CD14-positive monocyte (primary cell): ENCODE results near the gene SH3PXD2A. TPM values are rescaled to one million over a fixed set of nuclear protein-coding genes. Genes with fewer than 3 reads are reported as not detected.

ENCODE experiments used
- DNase-seq, 3 donors: peaks; one replicate each; pipeline ENCODE4 v3.0.0-alpha.2; 2011 to 2022
- H2AFZ ChIP-seq: 2 replicates; pipeline ENCODE4 v1.6.0; 2012; ENCODE audit warnings: mild to moderate bottlenecking, low read depth, low read length, inconsistent platforms; ENCODE audit not compliant: insufficient read depth, poor library complexity, severe bottlenecking
- H3K27ac ChIP-seq, 2 donors: 1 replicate in 1 of 2; 2 replicates in 1 of 2; pipeline ENCODE4 v1.5.1; 2012 to 2013; ENCODE audit warnings: low read length in 2 of 2, control low read depth in 1 of 2, inconsistent platforms in 1 of 2, low read depth in 1 of 2, mild to moderate bottlenecking in 1 of 2
- H3K27me3 ChIP-seq, 2 donors: one replicate each; pipeline versions ENCODE4 v1.6.0 to v1.6.1; 2011 to 2013; ENCODE audit warnings: low read length in 2 of 2; ENCODE audit not compliant: control insufficient read depth in 2 of 2, insufficient read depth in 2 of 2
- H3K36me3 ChIP-seq, 2 donors: replicated peaks in 1 of 2; 1 replicate in 1 of 2; 2 replicates in 1 of 2; pipeline versions ENCODE4 v1.5.1 to v1.6.1; 2012 to 2013; ENCODE audit warnings: low read length in 2 of 2, control low read depth in 1 of 2, inconsistent platforms in 1 of 2, mild to moderate bottlenecking in 1 of 2; ENCODE audit not compliant: insufficient read depth in 2 of 2, control insufficient read depth in 1 of 2
- H3K4me1 ChIP-seq, 2 donors: 1 replicate in 1 of 2; 2 replicates in 1 of 2; pipeline versions ENCODE4 v1.5.1 to v1.6.1; 2012 to 2013; ENCODE audit warnings: low read length in 2 of 2, control low read depth in 1 of 2, inconsistent platforms in 1 of 2, mild to moderate bottlenecking in 1 of 2, moderate library complexity in 1 of 2; ENCODE audit not compliant: insufficient read depth in 2 of 2, control insufficient read depth in 1 of 2
- H3K4me2 ChIP-seq: replicated peaks from 2 replicates; pipeline ENCODE3; 2012; ENCODE audit warnings: low read length, moderate library complexity, mild to moderate bottlenecking; ENCODE audit not compliant: poor library complexity, severe bottlenecking; ENCODE audit errors: extremely low read depth
- H3K4me3 ChIP-seq, 3 experiments: fragments of 200-600 bp in 1 of 3; sonication (generic) in 1 of 3; replicated peaks in 1 of 3; 1 replicate in 2 of 3; 2 replicates in 1 of 3; pipeline ENCODE4 v1.5.1; 2011 to 2013; ENCODE audit warnings: low read length in 3 of 3, mild to moderate bottlenecking in 3 of 3, control low read depth in 2 of 3, low read depth in 2 of 3, inconsistent platforms in 1 of 3, moderate library complexity in 1 of 3
- H3K79me2 ChIP-seq: 2 replicates; pipeline ENCODE4 v1.6.0; 2012; ENCODE audit warnings: mild to moderate bottlenecking, control low read depth, inconsistent platforms, low read length, moderate library complexity; ENCODE audit not compliant: insufficient read depth
- H3K9ac ChIP-seq: 2 replicates; pipeline ENCODE4 v1.6.0; 2017; ENCODE audit warnings: low read length, mild to moderate bottlenecking; ENCODE audit not compliant: insufficient read depth, poor library complexity, severe bottlenecking
- H3K9me3 ChIP-seq, 2 donors: replicated peaks in 1 of 2; 1 replicate in 1 of 2; 2 replicates in 1 of 2; pipeline versions ENCODE4 v1.5.1 to v1.6.1; 2012 to 2013; ENCODE audit warnings: low read length in 2 of 2, control low read depth in 1 of 2; ENCODE audit not compliant: control insufficient read depth in 1 of 2, insufficient read depth in 1 of 2
- H4K20me1 ChIP-seq: 2 replicates; pipeline ENCODE4 v1.6.0; 2012; ENCODE audit warnings: mild to moderate bottlenecking, low read length, control low read depth, moderate library complexity; ENCODE audit not compliant: insufficient read depth
- H3K27ac Mint-ChIP-seq, 7 donors: one replicate each; pipeline ENCODE4 v1.8.0; 2020; ENCODE audit warnings: mild to moderate bottlenecking in 7 of 7, mixed read lengths in 7 of 7, moderate library complexity in 6 of 7, inconsistent platforms in 2 of 7
- H3K27me3 Mint-ChIP-seq, 3 donors: one replicate each; pipeline ENCODE4 v1.8.0; 2021 to 2022; ENCODE audit warnings: low read depth in 3 of 3, mild to moderate bottlenecking in 3 of 3, mixed read lengths in 3 of 3, moderate library complexity in 3 of 3, inconsistent platforms in 1 of 3
- H3K36me3 Mint-ChIP-seq, 2 donors: one replicate each; pipeline ENCODE4 v1.8.0; 2020; ENCODE audit warnings: mixed read lengths in 2 of 2, inconsistent platforms in 1 of 2, mild to moderate bottlenecking in 1 of 2
- H3K4me1 Mint-ChIP-seq: one replicate; pipeline ENCODE4 v1.8.0; 2020; ENCODE audit warnings: mild to moderate bottlenecking, mixed read lengths
- H3K4me3 Mint-ChIP-seq, 2 donors: one replicate each; pipeline ENCODE4 v1.8.0; 2020; ENCODE audit warnings: mild to moderate bottlenecking in 2 of 2, mixed read lengths in 2 of 2, moderate library complexity in 1 of 2
- H3K9me3 Mint-ChIP-seq, 7 donors: one replicate each; pipeline ENCODE4 v1.8.0; 2020 to 2022; ENCODE audit warnings: mixed read lengths in 7 of 7, mild to moderate bottlenecking in 6 of 7, moderate library complexity in 6 of 7, inconsistent platforms in 2 of 7
- WGBS: methylation state at CpG from one replicate; pipeline ENCODE4 v1.1.5; 2013; ENCODE audit warnings: missing lambda C conversion rate; ENCODE audit not compliant: insufficient coverage; 5-methylcytosine and 5-hydroxymethylcytosine counted together
- intact Hi-C, 2 donors: fragments of 100-400 bp; cut with micrococcal nuclease; formaldehyde crosslinking; loops; one replicate each; pipeline versions ENCODE4 v1.15.0 to v1.15.1; 2023
- polyA plus RNA-seq, 3 donors: library from polyadenylated mRNA; depleted of rRNA in 1 of 3; unstranded in 2 of 3; stranded (reverse) in 1 of 3; fragments of 300-500 nt in 2 of 3; fragments of >200 nt in 1 of 3; fragmentation: Illumina TruSeq in 2 of 3; gene quantifications; 1 replicate in 2 of 3; 2 replicates in 1 of 3; pipeline ENCODE4 v1.2.3, GENCODE V29; 2012 to 2021
- TF ChIP-seq, protein P1 (sequence below): fragments of 200-600 bp; IDR thresholded peaks from one replicate; pipeline ENCODE4 v1.8.0; 2022; ENCODE audit warnings: antibody characterized with exemption, mild to moderate bottlenecking

SH3PXD2A gene
- polyA plus RNA-seq, 3 donors = 0.01 to 0.76 (median 0.05) TPM

DNA sequence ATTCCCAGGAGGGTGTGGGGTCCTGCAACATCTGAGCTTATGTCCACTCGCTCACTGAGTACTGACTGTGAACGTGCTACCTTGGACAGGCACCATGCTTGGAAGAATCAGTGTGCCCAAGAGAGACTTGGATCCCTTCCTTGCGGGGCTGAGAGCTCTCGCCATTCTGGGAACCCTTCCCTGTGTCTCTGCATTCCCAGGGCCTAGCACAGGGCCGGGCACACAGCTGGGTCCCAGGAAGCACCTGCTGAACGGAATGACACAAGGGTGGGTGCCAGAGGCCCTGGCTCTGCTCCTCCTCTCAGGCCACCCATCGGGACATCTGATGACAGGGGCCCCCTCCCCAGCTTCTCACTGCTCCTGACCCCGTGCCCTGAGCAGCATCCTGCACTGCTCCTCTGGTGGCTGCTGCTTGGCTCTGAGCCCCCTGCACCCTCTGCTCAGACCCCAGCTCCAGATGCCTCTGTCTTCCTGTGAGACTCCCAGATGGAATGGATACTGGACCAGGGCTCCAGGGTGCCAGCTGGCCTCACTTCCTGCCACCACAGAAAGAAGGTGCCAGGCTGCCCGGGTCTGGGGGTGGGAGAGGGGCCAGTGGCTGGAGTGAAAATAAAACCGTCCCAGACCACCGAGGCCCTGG, 232.3 kb downstream of the SH3PXD2A start:
- Histone ChIP-seq H3K9ac (no peak overlapping the region), H3K4me2 (no peak overlapping the region), H3K27me3 (no peaks in the 10 kb centered on the region), H3K9me3 (no peaks in the 10 kb centered on the region), H3K27ac (no peak overlapping the region), H3K4me3 (no peak overlapping the region), H3K4me1 (no peaks in the 10 kb centered on the region), H3K79me2 (no peaks in the 10 kb centered on the region), H3K36me3 (no peaks in the 10 kb centered on the region), H4K20me1 (no peaks in the 10 kb centered on the region), H2AFZ (no peak overlapping the region)
- intact Hi-C loops = no loop called here
- Mint-ChIP-seq H3K27ac (no peak overlapping the region), H3K27me3 (peaks cover 1 to 10% (median 6%) of the 10 kb centered on the region in 3 donors), H3K4me3 (no peak overlapping the region), H3K4me1 (no peaks in the 10 kb centered on the region), H3K36me3 (no peaks in the 10 kb centered on the region), H3K9me3 (peaks cover 0 to 2% (median 0%) of the 10 kb centered on the region in 7 donors)
- DNase-seq = no peak
- 96% methylated on average over 9 of the region's 11 CpGs for WGBS
- TF ChIP-seq, protein P1, sequence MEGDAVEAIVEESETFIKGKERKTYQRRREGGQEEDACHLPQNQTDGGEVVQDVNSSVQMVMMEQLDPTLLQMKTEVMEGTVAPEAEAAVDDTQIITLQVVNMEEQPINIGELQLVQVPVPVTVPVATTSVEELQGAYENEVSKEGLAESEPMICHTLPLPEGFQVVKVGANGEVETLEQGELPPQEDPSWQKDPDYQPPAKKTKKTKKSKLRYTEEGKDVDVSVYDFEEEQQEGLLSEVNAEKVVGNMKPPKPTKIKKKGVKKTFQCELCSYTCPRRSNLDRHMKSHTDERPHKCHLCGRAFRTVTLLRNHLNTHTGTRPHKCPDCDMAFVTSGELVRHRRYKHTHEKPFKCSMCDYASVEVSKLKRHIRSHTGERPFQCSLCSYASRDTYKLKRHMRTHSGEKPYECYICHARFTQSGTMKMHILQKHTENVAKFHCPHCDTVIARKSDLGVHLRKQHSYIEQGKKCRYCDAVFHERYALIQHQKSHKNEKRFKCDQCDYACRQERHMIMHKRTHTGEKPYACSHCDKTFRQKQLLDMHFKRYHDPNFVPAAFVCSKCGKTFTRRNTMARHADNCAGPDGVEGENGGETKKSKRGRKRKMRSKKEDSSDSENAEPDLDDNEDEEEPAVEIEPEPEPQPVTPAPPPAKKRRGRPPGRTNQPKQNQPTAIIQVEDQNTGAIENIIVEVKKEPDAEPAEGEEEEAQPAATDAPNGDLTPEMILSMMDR = no peak

DNA sequence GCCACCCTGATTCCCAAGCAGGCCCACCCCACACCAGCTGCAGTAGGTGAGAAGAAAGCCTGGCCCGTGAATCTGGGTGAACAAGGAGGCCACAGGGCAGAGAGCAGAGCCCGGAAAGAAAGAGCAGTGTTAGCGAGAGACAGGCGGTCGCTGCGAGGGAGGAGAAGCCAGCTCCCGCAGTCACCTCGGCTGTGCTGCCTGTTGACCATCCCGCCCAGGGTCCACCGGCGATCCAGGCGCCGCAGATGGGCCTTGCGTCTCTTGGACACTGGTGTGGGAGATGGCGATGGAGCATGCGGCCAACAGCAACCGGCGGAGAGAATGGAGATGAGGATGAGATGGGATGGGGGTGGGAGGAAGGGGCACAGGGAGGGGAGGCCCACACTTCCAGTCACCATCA, 233.1 kb downstream of the SH3PXD2A start:
- no peak overlapping the region for H3K4me3 ChIP-seq
- H3K9me3 Mint-ChIP-seq = peaks cover 0 to 2% (median 0%) of the 10 kb centered on the region in 7 donors
- intact Hi-C loops = no loop called here
- H2AFZ ChIP-seq = no peak overlapping the region
- H3K27me3 ChIP-seq = no peaks in the 10 kb centered on the region
- no peak overlapping the region for H3K4me3 Mint-ChIP-seq
- H3K27me3 Mint-ChIP-seq = peaks cover 1 to 12% (median 4%) of the 10 kb centered on the region in 3 donors
- DNase-seq = no peak
- no peaks in the 10 kb centered on the region for H3K36me3 Mint-ChIP-seq
- no peaks in the 10 kb centered on the region for H3K36me3 ChIP-seq
- H3K9ac ChIP-seq = no peak overlapping the region
- H3K79me2 ChIP-seq = no peaks in the 10 kb centered on the region
- TF ChIP-seq, protein P1 = no peak
- H3K4me2 ChIP-seq = no peak overlapping the region
- no peaks in the 10 kb centered on the region for H3K9me3 ChIP-seq
- no peak overlapping the region for H3K27ac Mint-ChIP-seq
- no peak overlapping the region for H3K27ac ChIP-seq
- no peaks in the 10 kb centered on the region for H3K4me1 ChIP-seq
- H3K4me1 Mint-ChIP-seq = no peaks in the 10 kb centered on the region
- no peaks in the 10 kb centered on the region for H4K20me1 ChIP-seq
- 97% methylated on average over 13 of the region's 18 CpGs for WGBS
